Measurements from ENCODE around the gene LUM. TPM values are rescaled to one million over a fixed set of nuclear protein-coding genes. Genes with fewer than 3 reads are reported as not detected.

Gene LUM
- total and polyA plus RNA-seq, 2 experiments from 2014 or later, result 0.27 TPM; not detected in 1

DNA sequence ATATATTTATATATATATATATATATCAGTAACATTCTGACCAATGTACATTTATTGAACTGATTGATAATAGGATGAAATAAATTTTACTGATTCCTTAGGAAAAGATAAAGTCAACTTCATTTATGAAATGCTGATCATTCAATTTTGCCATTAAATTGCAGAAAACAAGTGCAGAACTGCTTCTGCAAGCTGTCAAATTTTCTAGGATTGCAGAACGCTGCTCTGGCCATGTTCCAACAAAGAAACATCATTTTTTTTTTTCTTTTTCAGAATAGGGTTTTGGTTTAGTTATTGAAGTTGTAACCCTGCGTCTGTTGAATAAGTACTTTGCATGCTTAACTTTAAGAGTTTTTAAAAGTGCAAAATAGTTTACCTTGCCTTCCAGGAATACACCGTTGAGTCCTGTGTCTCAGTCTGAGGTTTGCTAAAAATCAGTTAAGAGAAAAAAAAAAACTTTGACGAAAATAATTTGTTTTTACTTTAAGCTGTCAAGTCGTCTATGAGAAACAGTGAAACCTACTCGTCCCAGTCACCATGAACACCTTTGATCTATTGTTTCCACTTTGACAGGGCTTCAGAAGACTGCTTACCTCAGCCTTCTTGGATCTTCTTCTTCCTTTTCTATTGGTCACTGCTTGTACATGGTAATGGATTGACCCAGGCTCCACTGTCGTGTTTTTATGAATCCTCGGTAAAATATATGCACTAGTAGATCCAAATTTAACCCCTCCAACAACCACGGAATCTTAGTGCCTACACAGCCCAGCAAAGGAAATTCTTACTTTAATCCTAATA lies 53.7 kb downstream of the LUM start, which contains the start of gene KERA:
KERA (minus strand) TSS at position 657 of the 798 bp plus-strand sequence. CDS start 1,743 bp downstream, outside the sequence.
- Histone ChIP-seq H3K27me3 (ENCODE audit: insufficient read depth) (no peaks in the 10 kb centered on the region), H4K20me1 (replicated peaks; ENCODE audit: insufficient read depth) (no peaks in the 10 kb centered on the region), H3K36me3 (ENCODE audit: insufficient read depth) (no peaks in the 10 kb centered on the region), H3K27ac (ENCODE audit: low read depth) (no peak within 1 kb of the TSS), H3K4me2 (no peak within 1 kb of the TSS), H3K4me1 (ENCODE audit: insufficient read depth) (no peaks in the 10 kb centered on the region), H3K4me3 (no peak within 1 kb of the TSS), H3K9me2 (ENCODE audit: insufficient read depth) (no peaks in the 10 kb centered on the region; the same call in 1 of the 2 replicates), H3K79me2 (replicated peaks; ENCODE audit: insufficient read depth) (no peaks in the 10 kb centered on the region), H3F3A (replicated peaks; ENCODE audit: low read depth) (no peaks in the 10 kb centered on the region), H2AFZ (no peak within 1 kb of the TSS)
- Mint-ChIP-seq H3K4me1 (no peaks in the 10 kb centered on the region), H3K4me3 (no peak within 1 kb of the TSS), H3K36me3 (ENCODE audit: low read depth) (no peaks in the 10 kb centered on the region), H3K9me3 (no peaks in the 10 kb centered on the region), H3K27me3 (ENCODE audit: insufficient read depth, low read depth, poor library complexity) (no peaks in the 10 kb centered on the region), H3K27ac (no peak within 1 kb of the TSS)
- DNase-seq (ENCODE audit: low spot score) (no peak), ATAC-seq (no peak)
- TF ChIP-seq, protein P1, sequence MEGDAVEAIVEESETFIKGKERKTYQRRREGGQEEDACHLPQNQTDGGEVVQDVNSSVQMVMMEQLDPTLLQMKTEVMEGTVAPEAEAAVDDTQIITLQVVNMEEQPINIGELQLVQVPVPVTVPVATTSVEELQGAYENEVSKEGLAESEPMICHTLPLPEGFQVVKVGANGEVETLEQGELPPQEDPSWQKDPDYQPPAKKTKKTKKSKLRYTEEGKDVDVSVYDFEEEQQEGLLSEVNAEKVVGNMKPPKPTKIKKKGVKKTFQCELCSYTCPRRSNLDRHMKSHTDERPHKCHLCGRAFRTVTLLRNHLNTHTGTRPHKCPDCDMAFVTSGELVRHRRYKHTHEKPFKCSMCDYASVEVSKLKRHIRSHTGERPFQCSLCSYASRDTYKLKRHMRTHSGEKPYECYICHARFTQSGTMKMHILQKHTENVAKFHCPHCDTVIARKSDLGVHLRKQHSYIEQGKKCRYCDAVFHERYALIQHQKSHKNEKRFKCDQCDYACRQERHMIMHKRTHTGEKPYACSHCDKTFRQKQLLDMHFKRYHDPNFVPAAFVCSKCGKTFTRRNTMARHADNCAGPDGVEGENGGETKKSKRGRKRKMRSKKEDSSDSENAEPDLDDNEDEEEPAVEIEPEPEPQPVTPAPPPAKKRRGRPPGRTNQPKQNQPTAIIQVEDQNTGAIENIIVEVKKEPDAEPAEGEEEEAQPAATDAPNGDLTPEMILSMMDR (conservative IDR thresholded peaks at IDR 0.05; ENCODE audit: low read depth in 2 of 2), result no peak
- TF ChIP-seq NANOG (IDR thresholded peaks at IDR 0.05; ENCODE audit: borderline replicate concordance) (no peak), CREB1 (CRISPR knock-in tag; IDR thresholded peaks at IDR 0.05; ENCODE audit: low read depth) (no peak), POLR2AphosphoS5 (IDR thresholded peaks at IDR 0.05; ENCODE audit: low read depth) (no peak)

DNA sequence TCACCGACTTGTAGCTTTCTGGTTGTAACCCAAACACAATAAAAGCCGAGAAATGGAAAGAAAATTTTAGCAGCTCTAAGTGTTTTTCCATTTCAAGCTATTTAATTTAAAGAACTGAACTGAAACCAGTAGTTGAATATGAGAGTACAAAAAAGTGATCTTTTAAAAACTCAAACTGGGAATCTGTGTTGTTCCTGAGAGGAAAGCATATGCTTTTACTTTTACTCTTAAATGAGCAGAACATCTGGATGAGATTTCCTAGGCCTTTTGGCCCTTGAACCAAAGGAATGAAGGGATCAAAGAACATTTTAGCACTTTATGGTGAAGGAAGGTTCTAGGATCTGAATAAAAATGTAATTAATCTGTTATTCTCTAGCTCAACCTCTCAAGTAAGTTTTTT lies 54.8 kb downstream of the LUM start:
- H3K4me1 Mint-ChIP-seq, result no peaks in the 10 kb centered on the region
- no peak overlapping the region for H3K4me3 Mint-ChIP-seq
- Histone ChIP-seq H3K4me1 (ENCODE audit: insufficient read depth) (no peaks in the 10 kb centered on the region), H4K20me1 (replicated peaks; ENCODE audit: insufficient read depth) (no peaks in the 10 kb centered on the region), H3K27ac (ENCODE audit: low read depth) (no peak overlapping the region), H3K4me2 (no peak overlapping the region), H3K79me2 (replicated peaks; ENCODE audit: insufficient read depth) (no peaks in the 10 kb centered on the region), H3K9me2 (ENCODE audit: insufficient read depth) (no peaks in the 10 kb centered on the region; the same call in 1 of the 2 replicates), H3K36me3 (ENCODE audit: insufficient read depth) (no peaks in the 10 kb centered on the region), H3K4me3 (no peak overlapping the region), H3K27me3 (ENCODE audit: insufficient read depth) (no peaks in the 10 kb centered on the region), H2AFZ (no peak overlapping the region), H3F3A (replicated peaks; ENCODE audit: low read depth) (no peaks in the 10 kb centered on the region)
- H3K27ac Mint-ChIP-seq, result no peak overlapping the region
- H3K9me3 Mint-ChIP-seq, result no peaks in the 10 kb centered on the region
- H3K27me3 Mint-ChIP-seq (ENCODE audit: insufficient read depth, low read depth, poor library complexity), result no peaks in the 10 kb centered on the region
- ATAC-seq (no peak), DNase-seq (ENCODE audit: low spot score) (no peak)
- H3K36me3 Mint-ChIP-seq (ENCODE audit: low read depth), result no peaks in the 10 kb centered on the region
- TF ChIP-seq CREB1 (CRISPR knock-in tag; IDR thresholded peaks at IDR 0.05; ENCODE audit: low read depth) (no peak), STAT1 (IDR thresholded peaks at IDR 0.05; ENCODE audit: unreplicated experiment) (no peak), POLR2AphosphoS5 (IDR thresholded peaks at IDR 0.05; ENCODE audit: low read depth) (no peak), EZH2 (IDR thresholded peaks at IDR 0.05; ENCODE audit: low read depth, unreplicated experiment) (no peak), NANOG (IDR thresholded peaks at IDR 0.05; ENCODE audit: borderline replicate concordance) (no peak)
- TF ChIP-seq, protein P2, sequence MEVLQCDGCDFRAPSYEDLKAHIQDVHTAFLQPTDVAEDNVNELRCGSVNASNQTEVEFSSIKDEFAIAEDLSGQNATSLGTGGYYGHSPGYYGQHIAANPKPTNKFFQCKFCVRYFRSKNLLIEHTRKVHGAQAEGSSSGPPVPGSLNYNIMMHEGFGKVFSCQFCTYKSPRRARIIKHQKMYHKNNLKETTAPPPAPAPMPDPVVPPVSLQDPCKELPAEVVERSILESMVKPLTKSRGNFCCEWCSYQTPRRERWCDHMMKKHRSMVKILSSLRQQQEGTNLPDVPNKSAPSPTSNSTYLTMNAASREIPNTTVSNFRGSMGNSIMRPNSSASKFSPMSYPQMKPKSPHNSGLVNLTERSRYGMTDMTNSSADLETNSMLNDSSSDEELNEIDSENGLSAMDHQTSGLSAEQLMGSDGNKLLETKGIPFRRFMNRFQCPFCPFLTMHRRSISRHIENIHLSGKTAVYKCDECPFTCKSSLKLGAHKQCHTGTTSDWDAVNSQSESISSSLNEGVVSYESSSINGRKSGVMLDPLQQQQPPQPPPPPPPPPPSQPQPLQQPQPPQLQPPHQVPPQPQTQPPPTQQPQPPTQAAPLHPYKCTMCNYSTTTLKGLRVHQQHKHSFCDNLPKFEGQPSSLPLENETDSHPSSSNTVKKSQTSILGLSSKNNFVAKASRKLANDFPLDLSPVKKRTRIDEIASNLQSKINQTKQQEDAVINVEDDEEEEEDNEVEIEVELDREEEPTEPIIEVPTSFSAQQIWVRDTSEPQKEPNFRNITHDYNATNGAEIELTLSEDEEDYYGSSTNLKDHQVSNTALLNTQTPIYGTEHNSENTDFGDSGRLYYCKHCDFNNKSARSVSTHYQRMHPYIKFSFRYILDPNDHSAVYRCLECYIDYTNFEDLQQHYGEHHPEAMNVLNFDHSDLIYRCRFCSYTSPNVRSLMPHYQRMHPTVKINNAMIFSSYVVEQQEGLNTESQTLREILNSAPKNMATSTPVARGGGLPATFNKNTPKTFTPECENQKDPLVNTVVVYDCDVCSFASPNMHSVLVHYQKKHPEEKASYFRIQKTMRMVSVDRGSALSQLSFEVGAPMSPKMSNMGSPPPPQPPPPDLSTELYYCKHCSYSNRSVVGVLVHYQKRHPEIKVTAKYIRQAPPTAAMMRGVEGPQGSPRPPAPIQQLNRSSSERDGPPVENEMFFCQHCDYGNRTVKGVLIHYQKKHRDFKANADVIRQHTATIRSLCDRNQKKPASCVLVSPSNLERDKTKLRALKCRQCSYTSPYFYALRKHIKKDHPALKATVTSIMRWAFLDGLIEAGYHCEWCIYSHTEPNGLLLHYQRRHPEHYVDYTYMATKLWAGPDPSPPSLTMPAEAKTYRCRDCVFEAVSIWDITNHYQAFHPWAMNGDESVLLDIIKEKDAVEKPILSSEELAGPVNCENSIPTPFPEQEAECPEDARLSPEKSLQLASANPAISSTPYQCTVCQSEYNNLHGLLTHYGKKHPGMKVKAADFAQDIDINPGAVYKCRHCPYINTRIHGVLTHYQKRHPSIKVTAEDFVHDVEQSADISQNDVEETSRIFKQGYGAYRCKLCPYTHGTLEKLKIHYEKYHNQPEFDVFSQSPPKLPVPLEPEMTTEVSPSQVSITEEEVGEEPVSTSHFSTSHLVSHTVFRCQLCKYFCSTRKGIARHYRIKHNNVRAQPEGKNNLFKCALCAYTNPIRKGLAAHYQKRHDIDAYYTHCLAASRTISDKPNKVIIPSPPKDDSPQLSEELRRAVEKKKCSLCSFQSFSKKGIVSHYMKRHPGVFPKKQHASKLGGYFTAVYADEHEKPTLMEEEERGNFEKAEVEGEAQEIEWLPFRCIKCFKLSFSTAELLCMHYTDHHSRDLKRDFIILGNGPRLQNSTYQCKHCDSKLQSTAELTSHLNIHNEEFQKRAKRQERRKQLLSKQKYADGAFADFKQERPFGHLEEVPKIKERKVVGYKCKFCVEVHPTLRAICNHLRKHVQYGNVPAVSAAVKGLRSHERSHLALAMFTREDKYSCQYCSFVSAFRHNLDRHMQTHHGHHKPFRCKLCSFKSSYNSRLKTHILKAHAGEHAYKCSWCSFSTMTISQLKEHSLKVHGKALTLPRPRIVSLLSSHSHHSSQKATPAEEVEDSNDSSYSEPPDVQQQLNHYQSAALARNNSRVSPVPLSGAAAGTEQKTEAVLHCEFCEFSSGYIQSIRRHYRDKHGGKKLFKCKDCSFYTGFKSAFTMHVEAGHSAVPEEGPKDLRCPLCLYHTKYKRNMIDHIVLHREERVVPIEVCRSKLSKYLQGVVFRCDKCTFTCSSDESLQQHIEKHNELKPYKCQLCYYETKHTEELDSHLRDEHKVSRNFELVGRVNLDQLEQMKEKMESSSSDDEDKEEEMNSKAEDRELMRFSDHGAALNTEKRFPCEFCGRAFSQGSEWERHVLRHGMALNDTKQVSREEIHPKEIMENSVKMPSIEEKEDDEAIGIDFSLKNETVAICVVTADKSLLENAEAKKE (CRISPR knock-in tag; IDR thresholded peaks at IDR 0.05), result no peak
- TF ChIP-seq, protein P3, sequence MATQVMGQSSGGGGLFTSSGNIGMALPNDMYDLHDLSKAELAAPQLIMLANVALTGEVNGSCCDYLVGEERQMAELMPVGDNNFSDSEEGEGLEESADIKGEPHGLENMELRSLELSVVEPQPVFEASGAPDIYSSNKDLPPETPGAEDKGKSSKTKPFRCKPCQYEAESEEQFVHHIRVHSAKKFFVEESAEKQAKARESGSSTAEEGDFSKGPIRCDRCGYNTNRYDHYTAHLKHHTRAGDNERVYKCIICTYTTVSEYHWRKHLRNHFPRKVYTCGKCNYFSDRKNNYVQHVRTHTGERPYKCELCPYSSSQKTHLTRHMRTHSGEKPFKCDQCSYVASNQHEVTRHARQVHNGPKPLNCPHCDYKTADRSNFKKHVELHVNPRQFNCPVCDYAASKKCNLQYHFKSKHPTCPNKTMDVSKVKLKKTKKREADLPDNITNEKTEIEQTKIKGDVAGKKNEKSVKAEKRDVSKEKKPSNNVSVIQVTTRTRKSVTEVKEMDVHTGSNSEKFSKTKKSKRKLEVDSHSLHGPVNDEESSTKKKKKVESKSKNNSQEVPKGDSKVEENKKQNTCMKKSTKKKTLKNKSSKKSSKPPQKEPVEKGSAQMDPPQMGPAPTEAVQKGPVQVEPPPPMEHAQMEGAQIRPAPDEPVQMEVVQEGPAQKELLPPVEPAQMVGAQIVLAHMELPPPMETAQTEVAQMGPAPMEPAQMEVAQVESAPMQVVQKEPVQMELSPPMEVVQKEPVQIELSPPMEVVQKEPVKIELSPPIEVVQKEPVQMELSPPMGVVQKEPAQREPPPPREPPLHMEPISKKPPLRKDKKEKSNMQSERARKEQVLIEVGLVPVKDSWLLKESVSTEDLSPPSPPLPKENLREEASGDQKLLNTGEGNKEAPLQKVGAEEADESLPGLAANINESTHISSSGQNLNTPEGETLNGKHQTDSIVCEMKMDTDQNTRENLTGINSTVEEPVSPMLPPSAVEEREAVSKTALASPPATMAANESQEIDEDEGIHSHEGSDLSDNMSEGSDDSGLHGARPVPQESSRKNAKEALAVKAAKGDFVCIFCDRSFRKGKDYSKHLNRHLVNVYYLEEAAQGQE (IDR thresholded peaks at IDR 0.05; ENCODE audit: unreplicated experiment), result no peak

Data from GM23338 (cell line).